GM19099 (cell line): ENCODE measurements around the gene STK39.

Source experiments
- POLR2A ChIP-seq: IDR thresholded peaks from 3 replicates; pipeline ENCODE4 v1.6.1; 2011; ENCODE audit warnings: low read depth; ENCODE audit not compliant: insufficient read length; ENCODE audit errors: extremely low read depth

STK39 gene

DNA sequence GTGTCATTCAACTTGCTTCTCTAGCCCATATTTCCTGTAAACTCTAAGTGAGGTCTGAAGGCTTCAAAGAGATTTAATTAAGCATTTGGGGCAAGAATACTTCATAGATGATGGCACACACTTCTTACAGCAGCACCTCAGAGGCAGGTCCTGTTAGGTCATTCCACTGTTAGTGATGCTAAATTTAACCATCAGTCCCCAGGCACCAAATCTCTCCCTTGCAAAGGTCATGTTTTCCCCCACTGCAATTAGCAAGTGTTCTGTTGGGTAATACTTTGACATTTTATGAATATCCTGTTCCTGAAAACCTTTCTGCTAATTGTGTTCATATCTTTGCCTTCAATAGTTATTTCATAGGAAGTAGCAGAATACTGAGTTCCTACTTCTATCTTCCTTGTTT lies 117.0 kb downstream of the STK39 start:
- no peak for TF ChIP-seq POLR2A

DNA sequence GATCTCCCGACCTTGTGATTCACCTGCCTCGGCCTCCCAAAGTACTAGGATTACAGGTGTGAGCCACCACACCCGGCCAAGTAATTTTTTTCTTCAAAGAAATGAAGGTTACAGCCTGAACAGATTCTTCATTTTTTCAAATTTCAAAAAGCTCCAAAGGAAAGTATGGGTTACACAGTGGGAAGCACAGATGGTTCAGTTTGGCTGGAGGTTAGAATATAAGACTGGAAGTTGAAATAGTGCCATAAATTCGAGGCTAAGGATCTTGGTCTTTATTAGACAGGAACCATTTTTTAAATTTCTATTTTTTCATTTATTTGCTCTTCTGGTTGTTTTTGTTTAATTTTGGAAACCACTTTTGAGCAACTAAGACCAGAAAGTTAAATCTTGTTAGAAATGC lies 120.0 kb downstream of the STK39 start:
- no peak for TF ChIP-seq POLR2A

DNA sequence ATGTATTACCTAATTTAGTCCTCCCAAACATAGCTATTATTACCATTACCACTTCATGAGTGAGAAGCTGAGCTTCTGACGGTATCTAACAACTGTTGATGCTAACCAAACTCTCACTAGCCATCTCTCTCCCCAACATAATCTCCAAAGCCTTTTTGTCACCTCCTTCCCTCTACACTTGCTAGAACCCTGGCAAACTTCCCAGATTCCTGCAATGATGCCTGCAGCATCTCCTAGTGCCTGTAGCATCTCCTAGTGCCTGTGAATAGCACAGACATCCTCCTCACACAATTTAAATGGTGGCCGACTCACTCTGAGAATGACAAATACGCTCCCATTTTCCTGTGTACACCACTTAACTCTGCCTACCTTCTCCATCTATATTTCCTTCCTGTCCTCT lies 126.7 kb downstream of the STK39 start:
- no peak for TF ChIP-seq POLR2A

DNA sequence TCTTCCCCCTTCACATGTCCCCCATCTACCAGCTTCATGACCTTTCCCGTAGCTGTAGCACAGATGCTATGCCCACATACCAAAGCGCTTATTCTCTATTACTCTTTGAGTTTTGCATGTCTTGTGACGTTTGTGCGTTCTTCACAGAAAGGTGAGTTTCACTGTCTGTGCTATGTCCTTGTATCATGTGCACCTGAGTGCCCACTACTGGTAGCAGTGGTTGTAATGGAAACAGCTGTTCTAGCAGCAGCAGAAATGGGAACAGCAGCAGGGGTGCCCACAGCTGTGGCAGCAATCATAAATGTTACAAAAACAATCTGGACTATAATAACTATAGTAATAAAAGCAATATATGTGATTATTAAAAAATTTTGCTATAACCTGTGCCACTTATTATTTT lies 127.1 kb downstream of the STK39 start:
- TF ChIP-seq POLR2A = no peak

DNA sequence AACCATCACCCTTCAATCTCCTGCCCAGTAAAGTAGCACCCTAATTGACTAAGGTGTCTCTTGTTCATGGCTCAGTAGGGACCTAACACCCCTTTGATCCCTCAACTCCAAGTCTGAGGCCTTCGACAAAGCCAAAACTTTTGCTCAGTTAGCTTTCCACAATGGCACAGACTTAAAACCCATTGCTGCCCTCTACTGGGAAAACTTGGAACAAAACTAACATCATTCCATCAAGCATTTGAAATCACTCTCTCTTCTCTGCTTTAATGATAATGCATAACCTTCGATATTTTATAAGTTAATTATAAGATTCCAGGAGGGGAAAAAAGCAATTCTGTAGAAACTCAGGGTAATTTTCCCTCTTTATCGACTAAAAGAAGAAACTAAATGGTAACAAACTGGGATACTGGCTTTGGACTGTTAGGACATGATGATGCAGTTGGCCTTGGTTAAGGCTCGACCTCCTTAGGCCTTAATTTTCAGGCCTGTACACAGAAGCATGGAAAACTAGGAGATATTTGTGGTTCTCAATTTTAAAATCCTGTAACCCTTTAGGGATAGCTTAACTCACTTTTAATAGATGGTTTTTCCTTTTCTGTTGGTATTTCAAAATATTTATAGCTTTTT lies 127.8 kb downstream of the STK39 start:
- TF ChIP-seq POLR2A = no peak

DNA sequence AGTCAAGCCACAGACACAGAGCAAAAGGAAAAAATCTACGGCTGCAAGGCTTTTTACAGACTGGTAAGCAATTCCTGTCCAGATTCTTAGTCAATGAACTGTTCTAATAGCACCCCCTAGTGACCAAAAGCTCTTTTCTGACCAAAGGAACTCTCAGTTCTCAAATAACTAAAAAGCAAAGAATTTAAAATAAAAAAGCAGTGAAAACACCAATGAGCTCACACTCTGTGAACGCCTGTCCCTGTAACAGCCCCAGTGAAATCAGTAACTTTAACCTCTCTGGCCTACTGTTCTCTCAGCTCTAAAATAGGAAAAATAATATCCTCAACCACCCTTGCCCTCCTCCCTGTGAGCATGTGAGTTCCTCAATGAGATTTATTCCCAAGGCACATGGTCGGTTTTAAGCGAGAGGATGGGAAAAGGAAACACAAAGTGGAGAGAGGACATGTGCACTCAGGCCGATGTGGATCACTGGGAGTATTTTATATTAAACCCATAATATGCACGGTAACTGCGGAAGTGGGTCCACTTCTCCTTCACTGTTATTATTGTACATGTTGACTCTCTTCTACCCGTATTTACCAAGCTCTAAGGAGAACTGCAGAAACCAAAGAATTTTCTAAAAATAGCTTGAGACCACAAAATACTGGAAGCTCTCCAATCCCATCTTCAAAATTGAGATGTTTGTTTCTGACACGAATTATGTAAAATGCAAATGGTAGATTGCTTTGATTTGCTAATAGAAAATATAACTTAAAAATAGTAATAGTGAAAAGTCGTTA lies 128.5 kb downstream of the STK39 start:
- TF ChIP-seq POLR2A = no peak

DNA sequence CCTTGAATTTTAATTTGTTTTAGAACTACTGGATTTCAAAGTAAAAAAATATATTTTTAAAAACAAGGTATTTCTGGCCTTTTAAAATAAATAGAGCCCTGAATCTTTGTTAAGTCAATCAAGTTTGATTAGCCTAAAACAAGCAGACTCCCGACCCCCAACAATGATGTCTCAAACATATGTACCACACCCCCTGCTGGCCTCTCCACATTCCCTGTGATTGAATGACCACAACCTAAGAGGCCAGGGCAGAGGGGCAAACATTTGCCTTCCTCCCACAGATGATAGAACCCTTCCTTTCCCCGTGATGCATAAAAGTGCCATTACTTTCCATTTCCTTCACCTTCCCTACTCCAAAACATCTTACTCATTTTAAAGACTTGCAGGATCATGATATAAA lies 130.9 kb downstream of the STK39 start:
- no peak for TF ChIP-seq POLR2A

DNA sequence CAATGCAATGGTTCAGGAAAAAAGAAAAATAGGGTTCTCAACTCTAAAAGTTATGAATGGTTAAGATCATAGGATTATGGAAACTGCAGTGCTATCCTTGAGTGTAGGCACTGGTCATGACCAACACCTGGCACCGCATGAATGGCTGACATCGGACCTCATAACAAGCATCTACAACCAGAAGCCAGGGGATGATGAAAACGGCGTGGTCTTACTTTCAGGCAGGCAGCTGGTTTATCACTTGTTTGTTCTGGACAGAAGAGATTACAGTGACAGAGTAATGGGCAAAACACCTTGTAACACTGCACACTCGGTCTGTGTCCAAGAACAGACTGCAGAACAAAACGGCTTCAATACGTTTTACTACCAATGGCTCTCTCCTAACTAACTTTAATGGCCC lies 132.8 kb downstream of the STK39 start:
- TF ChIP-seq POLR2A = no peak

DNA sequence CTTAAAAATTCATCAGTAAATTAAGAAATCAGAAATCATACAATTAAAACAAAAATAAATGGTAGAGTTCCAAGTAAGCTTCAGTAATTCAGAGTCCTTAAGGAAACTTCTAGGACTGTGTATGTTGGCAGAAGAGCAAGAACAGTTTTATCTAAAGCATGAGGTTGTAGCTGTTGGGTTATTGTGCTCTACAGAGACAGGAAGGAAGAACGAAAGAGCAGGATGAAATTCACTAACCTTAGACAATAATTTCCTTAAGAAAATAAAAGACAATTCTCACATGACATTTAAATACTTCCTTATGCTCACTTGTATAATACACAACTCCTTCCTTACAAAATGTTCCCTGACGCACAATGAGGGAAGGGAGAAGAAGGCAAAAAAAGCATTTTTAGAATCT lies 133.4 kb downstream of the STK39 start:
- TF ChIP-seq POLR2A = no peak

DNA sequence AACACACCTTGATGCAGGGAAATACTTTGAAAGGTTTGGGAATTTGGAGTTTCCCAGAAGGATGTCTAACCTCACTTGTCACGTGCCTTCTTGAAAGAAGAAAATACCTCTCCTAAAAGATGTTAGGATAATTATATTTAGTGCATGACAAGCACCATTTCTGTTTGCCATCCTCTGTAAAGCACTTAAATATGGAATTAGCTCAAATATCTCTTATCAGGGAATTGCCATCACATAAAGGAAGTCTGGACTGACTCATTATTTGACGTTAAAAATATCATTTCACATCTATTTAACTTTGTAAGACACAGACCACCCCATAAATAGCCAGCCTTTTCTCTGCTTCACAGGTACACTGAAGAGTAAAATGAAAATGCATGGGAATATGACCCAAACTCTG lies 140.1 kb downstream of the STK39 start:
- TF ChIP-seq POLR2A = no peak

DNA sequence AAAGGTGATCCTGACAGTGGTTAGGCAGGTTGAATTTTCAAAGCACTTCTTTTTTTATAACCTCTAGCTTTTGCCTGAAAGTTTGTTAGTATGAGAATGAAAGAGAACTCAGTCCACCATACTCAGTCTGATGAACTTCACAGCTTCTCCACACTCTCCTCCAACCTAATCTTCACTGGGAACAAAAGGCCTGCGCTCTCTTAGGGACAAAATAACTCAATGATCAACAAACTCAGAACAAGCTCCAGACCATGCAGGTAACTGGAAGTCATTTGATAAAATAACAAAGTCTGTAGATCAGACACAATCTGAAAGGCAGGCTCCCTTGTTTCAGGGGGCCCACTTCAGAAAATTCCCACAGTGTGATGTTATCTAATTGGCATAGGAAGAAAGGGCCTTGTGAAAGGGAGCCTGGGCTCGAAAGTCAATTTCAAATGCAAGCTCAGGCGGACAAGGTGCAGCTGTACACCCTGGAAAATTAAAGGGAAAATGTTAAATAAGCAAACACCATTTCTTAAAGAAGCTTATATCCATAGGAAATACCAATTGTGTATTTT lies 142.2 kb downstream of the STK39 start:
- TF ChIP-seq POLR2A = no peak

DNA sequence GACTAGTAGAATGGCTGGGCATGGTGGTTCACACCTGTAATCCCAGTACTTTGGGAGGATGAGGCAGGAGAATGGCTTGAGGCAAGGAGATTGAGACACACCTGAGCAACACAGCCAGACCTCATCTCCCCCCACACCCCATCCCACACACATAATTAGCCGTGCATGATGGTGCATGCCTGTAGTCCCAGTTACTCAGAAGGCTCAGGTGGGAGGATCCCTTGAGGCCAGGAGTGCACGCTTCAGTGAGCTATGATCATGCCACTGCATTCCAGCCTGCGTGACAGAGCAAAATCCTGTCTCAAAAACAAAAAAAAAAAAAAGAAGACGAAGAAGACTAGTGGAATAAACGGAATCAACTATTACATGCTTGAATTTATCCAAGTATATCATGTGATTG lies 150.0 kb downstream of the STK39 start:
- TF ChIP-seq POLR2A = no peak

DNA sequence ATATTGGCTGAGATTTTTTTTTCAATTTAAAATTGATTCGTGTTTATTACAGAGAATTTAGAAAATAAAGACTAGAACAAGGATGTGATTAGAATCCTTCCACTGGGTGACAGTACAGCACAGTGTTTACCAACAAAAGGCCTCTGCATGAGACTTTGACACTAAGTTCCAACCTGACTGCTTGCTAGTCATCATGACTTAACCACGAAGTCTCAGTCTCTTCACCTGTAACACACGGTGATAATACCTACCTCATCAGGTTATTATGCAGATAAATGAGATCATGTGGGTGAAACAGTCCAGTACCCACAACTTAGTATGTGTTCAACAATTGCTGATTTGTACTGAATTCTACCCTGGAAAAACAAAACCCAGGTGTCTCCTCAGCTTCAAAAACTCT lies 151.2 kb downstream of the STK39 start:
- TF ChIP-seq POLR2A = no peak

DNA sequence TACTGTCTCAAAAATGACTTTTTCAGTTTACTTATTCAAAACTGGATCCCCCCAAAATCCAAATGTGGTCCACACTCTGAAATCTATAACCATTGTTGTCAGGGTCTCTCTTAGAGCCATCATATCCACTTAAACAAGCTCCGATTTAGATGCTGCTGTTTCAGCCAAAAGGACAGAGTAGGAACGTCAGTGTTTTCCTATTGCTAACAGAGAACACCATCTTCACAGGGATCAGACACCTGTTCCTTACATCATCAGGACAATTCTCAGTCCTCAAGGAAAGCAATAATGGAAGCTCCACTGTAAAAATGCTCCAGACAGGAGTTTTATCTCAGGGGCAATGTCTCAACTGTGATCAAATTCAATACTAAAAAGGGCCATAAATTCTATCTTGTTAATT lies 155.4 kb downstream of the STK39 start:
- TF ChIP-seq POLR2A = no peak

DNA sequence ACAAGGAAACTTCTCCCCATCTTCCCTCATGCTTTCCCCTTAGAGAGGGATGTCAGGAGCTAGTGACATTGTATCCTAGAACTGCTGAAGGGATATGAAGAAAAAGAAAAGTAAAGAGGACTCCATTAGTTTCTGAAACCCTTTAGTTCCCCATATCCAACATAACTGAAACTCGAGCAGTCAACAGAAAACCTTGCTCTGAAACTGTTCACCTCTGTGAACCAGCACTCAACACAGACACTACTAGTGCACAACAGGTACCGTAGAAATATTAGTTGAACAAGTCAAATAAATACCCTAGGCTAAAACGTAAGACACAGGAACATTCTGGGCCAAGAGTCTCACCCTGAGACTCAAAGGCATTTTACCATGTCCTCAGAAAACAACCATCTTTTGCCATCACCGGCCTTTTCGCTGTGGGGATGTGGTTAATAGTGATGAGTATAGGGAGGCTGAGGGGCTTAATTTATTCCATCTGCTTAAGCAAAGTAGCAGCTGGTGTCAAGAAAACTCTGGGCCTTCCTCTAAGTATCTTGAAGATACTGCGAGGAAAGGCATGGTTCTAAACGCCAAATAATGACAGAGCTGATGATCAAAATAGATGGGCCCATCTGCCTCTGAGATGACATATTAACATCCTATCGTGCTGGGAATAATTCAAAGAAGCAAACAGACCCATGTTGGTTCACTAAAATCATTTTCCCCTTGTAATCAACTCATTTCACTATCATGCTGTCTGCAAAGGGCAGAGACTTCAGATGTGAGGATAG lies 156.8 kb downstream of the STK39 start:
- no peak for TF ChIP-seq POLR2A

DNA sequence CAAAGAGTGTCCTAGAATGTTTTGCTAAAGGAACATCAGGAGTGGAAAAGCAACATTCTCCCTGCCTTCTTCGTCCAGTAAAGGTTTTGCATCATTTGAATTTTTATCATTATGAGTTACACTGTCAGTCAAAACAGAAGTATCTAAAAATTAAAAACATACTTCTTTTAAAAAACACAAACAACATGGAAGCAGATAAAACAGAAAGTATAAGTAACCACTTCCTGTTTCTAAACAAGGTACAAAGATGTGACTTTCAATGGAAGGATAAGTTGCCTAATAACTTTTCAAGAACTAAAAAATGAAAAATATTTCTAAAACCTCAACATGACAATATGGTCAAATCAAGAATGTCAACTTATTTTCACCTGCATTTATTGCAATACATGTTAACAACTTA lies 158.2 kb downstream of the STK39 start:
- no peak for TF ChIP-seq POLR2A
